Endodermal cell (in vitro differentiated cells): ENCODE measurements around the gene DNAH2. TPM values are rescaled to one million over a fixed set of nuclear protein-coding genes. Genes with fewer than 3 reads are reported as not detected.
A peak's percentile ranks its signal among the peaks of the same experiment; 100 is the strongest.

Experiments used
- DNase-seq: peaks from one replicate; pipeline ENCODE4 v3.0.0-alpha.2; 2017
- H3K27ac ChIP-seq: 2 replicates; pipeline ENCODE4 v1.5.1; 2013; ENCODE audit warnings: mild to moderate bottlenecking, low read depth, low read length, moderate library complexity
- H3K27me3 ChIP-seq: 2 replicates; pipeline ENCODE4 v1.6.1; 2013; ENCODE audit warnings: mild to moderate bottlenecking, low read length, moderate library complexity; ENCODE audit not compliant: insufficient read depth, control insufficient read depth, poor library complexity, severe bottlenecking
- H3K36me3 ChIP-seq: 2 replicates; pipeline ENCODE4 v1.7.0; 2013; ENCODE audit warnings: mild to moderate bottlenecking, low read length, moderate library complexity; ENCODE audit not compliant: control insufficient read depth, insufficient read depth
- H3K4me1 ChIP-seq: one replicate; pipeline ENCODE4 v1.7.0; 2013; ENCODE audit warnings: low read length; ENCODE audit not compliant: control insufficient read depth, insufficient read depth
- H3K4me3 ChIP-seq: 2 replicates; pipeline ENCODE4 v1.5.1; 2013; ENCODE audit warnings: mild to moderate bottlenecking, low read length, moderate library complexity
- H3K9ac ChIP-seq: 2 replicates; pipeline ENCODE4 v1.6.1; 2013; ENCODE audit warnings: mild to moderate bottlenecking, low read length, moderate library complexity; ENCODE audit not compliant: poor library complexity, severe bottlenecking; ENCODE audit errors: extremely low read depth
- H3K9me3 ChIP-seq: 2 replicates; pipeline ENCODE4 v1.6.1; 2013; ENCODE audit warnings: mild to moderate bottlenecking, low read length, moderate library complexity; ENCODE audit not compliant: control insufficient read depth
- H3K27ac Mint-ChIP-seq: 2 replicates; pipeline ENCODE4 v1.8.0; 2020; ENCODE audit warnings: mixed read lengths
- H3K27me3 Mint-ChIP-seq: 2 replicates; pipeline ENCODE4 v1.8.0; 2021; ENCODE audit warnings: mild to moderate bottlenecking, mixed read lengths; ENCODE audit not compliant: insufficient read depth
- H3K36me3 Mint-ChIP-seq: 2 replicates; pipeline ENCODE4 v1.8.0; 2020; ENCODE audit warnings: low read depth, mixed read lengths
- H3K4me1 Mint-ChIP-seq: 2 replicates; pipeline ENCODE4 v1.8.0; 2020; ENCODE audit warnings: mixed read lengths
- H3K4me3 Mint-ChIP-seq: 2 replicates; pipeline ENCODE4 v1.8.0; 2020; ENCODE audit warnings: mild to moderate bottlenecking, moderate library complexity, mixed read lengths
- H3K9me3 Mint-ChIP-seq: 2 replicates; pipeline ENCODE4 v1.8.0; 2020; ENCODE audit warnings: mild to moderate bottlenecking, mixed read lengths
- CTCF ChIP-seq: fragments of 200-600 bp; sonication (generic); conservative IDR thresholded peaks from 2 replicates; pipeline ENCODE4 v1.5.0; 2021; ENCODE audit warnings: antibody characterized with exemption, mild to moderate bottlenecking
- WGBS, 2 experiments: methylation state at CpG; one replicate each; pipeline versions ENCODE4 v1.1.5 to v1.1.7; 2013; ENCODE audit warnings: missing lambda C conversion rate in 2 of 2, mixed read lengths in 1 of 2; ENCODE audit not compliant: insufficient coverage in 1 of 2, insufficient read length in 1 of 2; 5-methylcytosine and 5-hydroxymethylcytosine counted together
- total RNA-seq, 2 donors: library from RNA; stranded (reverse); fragmentation: NEBNext Ultra II Directional in 1 of 2; extraction: Animal tissue kit (Norgen Biotek cat#: 25700) in 1 of 2; gene quantifications; 2 replicates in 1 of 2; 3 replicates in 1 of 2; pipeline ENCODE4 v1.2.1, GENCODE V29; 2021

Gene DNAH2
- total RNA-seq, 2 donors from 2014 or later, result 0.42 to 0.69 TPM

DNA sequence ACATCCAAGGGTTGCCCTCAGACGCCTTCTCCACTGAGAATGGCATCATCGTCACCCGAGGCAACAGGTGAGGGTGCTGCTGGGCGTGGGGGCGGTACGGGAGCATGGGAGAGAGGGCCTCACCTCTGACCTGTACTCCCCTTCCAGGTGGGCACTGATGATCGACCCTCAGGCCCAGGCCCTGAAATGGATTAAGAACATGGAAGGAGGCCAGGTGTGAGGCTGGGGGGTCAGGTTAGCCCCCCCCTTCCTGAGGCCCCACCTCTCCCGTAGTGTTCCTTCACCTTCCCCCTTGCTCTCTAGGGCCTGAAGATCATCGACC lies 100.1 kb downstream of the DNAH2 start:
- H3K9me3 ChIP-seq, result no peaks in the 10 kb centered on the region
- Mint-ChIP-seq H3K4me3 (no peak overlapping the region), H3K36me3 (no peaks in the 10 kb centered on the region), H3K27ac (no peak overlapping the region), H3K4me1 (peaks cover 14% of the 10 kb centered on the region), H3K9me3 (no peaks in the 10 kb centered on the region), H3K27me3 (peaks cover 26% of the 10 kb centered on the region)
- no peak for TF ChIP-seq CTCF
- H3K27ac ChIP-seq, result no peak overlapping the region
- peaks cover 14% of the 10 kb centered on the region for H3K4me1 ChIP-seq
- WGBS, 2 experiments, result 85 to 95% methylated on average over 4 to 9 of the region's 9 CpGs
- H3K4me3 ChIP-seq, result no peak overlapping the region
- DNase-seq, result peak; percentile 41
- H3K27me3 ChIP-seq, result peaks cover 11% of the 10 kb centered on the region
- H3K36me3 ChIP-seq, result no peaks in the 10 kb centered on the region
- no peak overlapping the region for H3K9ac ChIP-seq

- Histone ChIP-seq H3K4me1 (peaks cover 14% of the 10 kb centered on the region), H3K4me3 (no peak overlapping the region), H3K9me3 (no peaks in the 10 kb centered on the region), H3K27me3 (peaks cover 11% of the 10 kb centered on the region), H3K27ac (no peak overlapping the region), H3K36me3 (no peaks in the 10 kb centered on the region), H3K9ac (no peak overlapping the region)
- peak; percentile 42 for DNase-seq
- TF ChIP-seq CTCF, result no peak
- Mint-ChIP-seq H3K4me1 (peaks cover 14% of the 10 kb centered on the region), H3K27ac (no peak overlapping the region), H3K27me3 (peaks cover 29% of the 10 kb centered on the region), H3K36me3 (no peaks in the 10 kb centered on the region), H3K4me3 (no peak overlapping the region), H3K9me3 (no peaks in the 10 kb centered on the region)
- WGBS, 2 experiments, result 94 to 95% methylated on average over 2 to 10 of the region's 10 CpGs
These were observed 100.5 kb downstream of the DNAH2 start for GRCh38 chr17:7818026-7818425.

GRCh38 chr17:7818746-7819645 lies 101.5 kb downstream of the DNAH2 start:
- Mint-ChIP-seq H3K27me3 (peaks cover 36% of the 10 kb centered on the region), H3K4me3 (no peak overlapping the region), H3K4me1 (peaks cover 20% of the 10 kb centered on the region), H3K27ac (no peak overlapping the region), H3K9me3 (no peaks in the 10 kb centered on the region), H3K36me3 (no peaks in the 10 kb centered on the region)
- Histone ChIP-seq H3K27me3 (peaks cover 11% of the 10 kb centered on the region), H3K36me3 (no peaks in the 10 kb centered on the region), H3K27ac (no peak overlapping the region), H3K9ac (no peak overlapping the region), H3K4me1 (peaks cover 14% of the 10 kb centered on the region), H3K9me3 (no peaks in the 10 kb centered on the region), H3K4me3 (no peak overlapping the region)
- DNase-seq, result no peak
- TF ChIP-seq CTCF, result no peak
- WGBS, 2 experiments, result 92 to 96% methylated on average over 24 to 27 of the region's 27 CpGs
